HG03460 (cell line): ENCODE measurements around the gene SLFNL1.
A peak's percentile ranks its signal among the peaks of the same experiment; 100 is the strongest.

Experiments
- ATAC-seq: cut with Tn5 transposase; IDR thresholded peaks from one replicate; pipeline ENCODE4 v1.9.1; 2021; ENCODE audit not compliant: unreplicated experiment

The SLFNL1 gene

DNA sequence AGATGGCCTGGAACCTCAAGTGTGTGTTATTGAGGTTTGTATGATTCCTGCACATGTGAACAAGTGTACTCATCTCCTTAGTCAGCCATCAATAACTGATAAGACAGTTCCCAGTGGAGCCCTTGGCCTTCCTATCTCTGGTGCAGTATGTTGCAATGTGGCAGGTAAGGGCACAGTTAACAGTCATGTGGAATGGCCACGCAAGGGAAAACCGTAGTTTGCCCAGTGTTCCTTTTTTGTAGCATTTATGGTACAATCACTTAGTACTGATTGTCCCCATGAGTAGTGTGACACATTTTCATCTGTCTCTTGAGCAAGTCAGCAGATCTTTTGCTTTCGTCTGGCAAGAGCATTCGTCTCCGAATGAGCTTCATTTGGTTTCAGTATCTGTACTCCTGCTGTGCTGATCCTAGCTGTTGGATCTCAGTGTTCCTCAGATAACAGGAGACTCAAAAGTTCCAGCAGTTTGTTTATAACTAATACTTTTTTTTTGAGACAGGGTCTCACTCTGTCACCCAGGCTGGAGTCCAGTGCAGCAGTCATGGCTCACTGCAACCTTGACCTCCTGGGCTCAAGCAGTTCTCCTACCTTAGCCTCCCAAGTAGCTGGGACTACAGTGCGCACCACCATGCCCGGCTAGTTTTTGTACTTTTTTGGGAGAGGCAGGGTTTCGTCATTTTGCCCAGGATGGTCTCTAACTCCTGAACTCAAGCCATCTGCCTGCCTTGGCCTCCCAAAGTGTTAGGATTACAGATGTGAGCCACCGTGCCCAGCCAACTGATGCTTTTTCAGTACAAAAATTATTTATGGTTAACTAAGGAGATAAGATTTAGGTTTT lies 33.9 kb downstream of the SLFNL1 start:
- ATAC-seq, result no peak

DNA sequence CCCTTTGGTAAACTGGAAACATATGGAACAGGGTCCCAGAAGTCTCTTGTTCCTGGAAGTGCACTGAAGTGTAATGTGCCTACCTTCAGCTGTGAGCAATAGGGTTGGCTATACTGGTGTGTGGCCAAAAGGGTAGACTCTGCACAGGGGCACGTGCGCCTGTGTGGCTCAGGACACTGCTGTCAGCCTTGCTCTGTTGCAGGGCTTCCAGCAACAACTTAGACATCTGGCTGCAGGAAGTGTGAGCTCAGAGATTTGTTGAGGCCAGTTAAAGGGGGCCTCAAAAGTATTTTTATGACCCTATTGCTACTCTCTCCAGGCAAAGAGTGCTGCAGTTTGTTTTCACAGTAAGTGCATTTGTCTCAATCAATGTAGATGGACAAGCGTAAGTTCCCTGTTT lies 34.6 kb downstream of the SLFNL1 start:
- no peak for ATAC-seq

- no peak for ATAC-seq
These were observed 35.2 kb downstream of the SLFNL1 start for GRCh38 chr1:40986328-40986783.

DNA sequence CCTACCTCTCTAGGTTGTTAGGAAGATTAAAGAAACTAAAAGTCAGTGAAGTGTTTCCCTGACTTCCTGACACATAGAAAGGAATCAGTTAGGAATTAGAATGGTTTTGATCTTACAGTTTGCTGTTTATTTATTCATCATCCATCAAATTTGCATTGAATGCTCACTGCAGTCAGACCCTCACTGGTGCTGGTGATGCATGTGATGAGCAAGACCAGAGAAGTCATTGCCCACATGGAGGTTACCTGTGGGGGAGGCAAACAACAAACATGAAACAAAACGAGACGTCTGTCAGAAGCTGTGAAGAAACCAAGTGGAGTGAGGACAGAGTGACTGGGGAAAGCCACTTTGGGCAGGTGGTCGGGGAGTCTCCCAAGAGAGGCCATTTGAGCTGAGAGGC lies 35.6 kb downstream of the SLFNL1 start:
- no peak for ATAC-seq

- no peak for ATAC-seq
These were observed 36.4 kb downstream of the SLFNL1 start for GRCh38 chr1:40985161-40985560.

- no peak for ATAC-seq
These were observed 37.0 kb downstream of the SLFNL1 start for GRCh38 chr1:40984531-40984930.

- ATAC-seq, result no peak
These were observed 37.5 kb downstream of the SLFNL1 start for GRCh38 chr1:40984066-40984465.

- no peak for ATAC-seq
These were observed 38.2 kb downstream of the SLFNL1 start for GRCh38 chr1:40983286-40983685.

GRCh38 chr1:40982721-40983120 lies 38.8 kb downstream of the SLFNL1 start:
- no peak for ATAC-seq

DNA sequence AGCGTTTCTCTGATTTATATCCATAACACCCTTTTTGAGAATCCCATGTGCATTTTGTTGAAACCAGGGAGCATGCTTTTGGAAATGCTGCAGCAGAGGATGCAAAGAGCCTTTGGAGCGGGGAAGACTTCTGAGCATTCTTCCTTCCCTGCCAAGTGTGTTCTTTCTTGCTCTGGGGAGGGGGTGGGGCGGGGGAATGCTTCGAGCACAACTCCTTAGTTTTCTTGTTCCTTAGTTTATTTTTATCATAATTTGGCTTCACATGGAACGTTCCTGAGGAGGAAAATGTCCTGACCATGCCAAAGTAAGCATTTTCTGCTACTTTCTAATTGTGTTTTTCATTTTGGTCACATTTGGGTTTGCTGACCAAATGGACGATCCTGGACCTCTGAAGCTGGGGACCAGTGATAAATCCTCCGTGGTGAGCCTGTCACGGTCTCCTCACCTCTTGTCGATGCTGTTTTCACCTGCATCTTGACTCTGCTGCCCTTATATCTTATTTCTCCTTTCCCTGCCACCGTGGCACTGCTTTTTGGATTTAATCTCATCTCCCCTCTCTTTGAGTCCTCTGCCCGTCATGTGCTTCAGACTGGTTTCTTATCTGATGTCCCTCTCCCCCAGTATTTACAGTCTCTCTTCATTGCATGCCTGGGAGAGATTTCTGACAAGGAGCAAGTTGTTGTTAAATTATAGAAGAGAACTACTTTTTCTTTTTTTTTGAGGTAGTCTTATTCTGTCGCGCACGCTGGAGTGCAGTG lies 39.7 kb downstream of the SLFNL1 start:
- ATAC-seq, result no peak

GRCh38 chr1:40980453-40981121 lies 40.9 kb downstream of the SLFNL1 start:
- no peak for ATAC-seq

GRCh38 chr1:40980068-40980452 lies 41.5 kb downstream of the SLFNL1 start:
- ATAC-seq, result peak; percentile 22

GRCh38 chr1:40979241-40980067 lies 42.1 kb downstream of the SLFNL1 start, which contains the start of gene CTPS1:
Gene CTPS1 (plus strand): TSS chr1:40979696. CDS start chr1:40983291, 3,595 bp downstream.
- ATAC-seq, result peak; percentile 81

DNA sequence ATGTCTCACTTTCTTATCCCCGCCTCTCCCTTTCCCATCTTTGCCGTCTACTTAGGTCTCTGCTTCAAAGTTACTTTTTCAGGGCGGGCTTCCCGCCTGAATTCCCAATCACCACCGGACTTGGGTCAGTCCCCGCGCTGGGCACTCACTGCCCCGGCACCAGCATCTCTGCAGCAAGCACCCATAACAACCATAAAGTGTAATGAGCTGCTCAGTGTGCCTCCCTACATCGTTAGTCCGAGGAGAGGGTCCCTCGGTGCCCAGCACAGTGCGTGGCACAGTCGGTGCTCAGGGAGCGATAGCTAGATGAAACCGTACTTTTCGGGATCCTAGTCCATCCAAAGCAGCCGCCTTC lies 42.7 kb downstream of the SLFNL1 start:
- ATAC-seq, result no peak

DNA sequence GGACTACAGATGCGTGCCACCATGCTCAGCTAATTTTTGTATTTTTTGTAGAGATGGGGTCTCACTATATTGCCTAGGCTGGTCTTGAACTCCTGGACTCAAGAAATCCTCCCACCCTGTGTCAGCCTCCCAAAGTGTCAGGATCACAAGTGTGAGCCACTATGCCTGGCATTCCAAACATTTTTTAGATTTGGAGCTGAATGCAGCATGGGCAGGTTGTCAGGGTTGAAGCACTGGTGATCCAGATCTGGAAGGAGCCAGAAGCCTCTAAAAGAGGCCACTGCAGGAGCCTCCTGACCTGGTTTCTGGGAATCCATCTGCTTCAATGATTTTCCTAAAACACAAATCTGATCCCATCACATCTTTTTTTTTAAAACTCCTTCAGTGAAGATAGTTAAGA lies 43.8 kb downstream of the SLFNL1 start:
- no peak for ATAC-seq

GRCh38 chr1:40976952-40977690 lies 44.4 kb downstream of the SLFNL1 start:
- ATAC-seq, result no peak

DNA sequence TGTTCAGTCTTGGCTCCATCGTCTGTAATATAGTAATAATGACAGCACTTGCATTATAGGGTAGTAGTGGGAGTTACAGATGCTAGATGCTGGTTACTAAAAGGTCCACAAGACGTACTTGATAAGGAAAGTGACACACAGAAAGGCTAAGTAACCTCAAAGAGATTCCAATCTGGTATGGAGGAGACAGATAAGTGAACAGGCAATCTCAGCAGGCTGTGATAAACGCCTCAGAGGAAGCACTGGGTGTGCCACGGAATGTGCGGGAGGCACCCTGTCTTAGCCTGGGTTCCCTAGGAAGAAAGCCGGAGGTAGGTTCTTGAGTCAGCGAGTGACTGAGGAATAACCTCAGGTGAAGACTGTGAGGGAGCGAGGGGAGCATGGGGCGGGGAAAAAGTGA lies 46.6 kb downstream of the SLFNL1 start:
- no peak for ATAC-seq

- ATAC-seq, result no peak
These were observed 47.6 kb downstream of the SLFNL1 start for GRCh38 chr1:40973912-40974311.

- no peak for ATAC-seq
These were observed 49.6 kb downstream of the SLFNL1 start for GRCh38 chr1:40971966-40972365.

DNA sequence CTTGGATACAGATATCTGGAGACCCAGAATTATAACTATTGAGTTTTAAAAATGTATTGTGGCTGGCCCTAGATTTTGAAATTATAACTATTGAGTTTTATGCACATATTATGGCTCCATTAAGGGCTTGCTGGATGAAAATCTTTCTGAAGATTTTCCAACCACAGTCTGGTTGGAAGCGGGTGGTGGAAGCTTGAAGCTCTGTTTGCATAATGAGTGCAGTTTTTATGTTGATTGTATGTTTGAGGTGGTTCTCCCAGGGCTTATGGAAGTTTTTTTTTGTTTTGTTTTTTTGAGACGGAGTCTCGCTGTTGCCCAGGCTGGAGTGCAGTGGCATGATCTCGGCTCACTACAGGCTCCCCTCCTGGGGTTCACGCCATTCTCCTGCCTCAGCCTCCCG lies 52.1 kb downstream of the SLFNL1 start:
- no peak for ATAC-seq
